H9 (cell line): Measurements from ENCODE around the gene HNRNPF. TPM values are rescaled to one million over a fixed set of nuclear protein-coding genes. Genes with fewer than 3 reads are reported as not detected.

Source experiments
- DNase-seq: peaks from one replicate; pipeline ENCODE4 v3.0.0-alpha.2; 2017
- H2AFZ ChIP-seq: one replicate; pipeline ENCODE4 v1.6.1; 2013; ENCODE audit warnings: mild to moderate bottlenecking, low read length, control low read depth, moderate library complexity
- H2AK5ac ChIP-seq: 2 replicates; pipeline ENCODE4 v1.6.1; 2013; ENCODE audit warnings: low read length, control low read depth, mixed read lengths; ENCODE audit not compliant: insufficient read length
- H2BK120ac ChIP-seq: one replicate; pipeline ENCODE4 v1.6.1; 2013; ENCODE audit warnings: low read depth, mild to moderate bottlenecking, low read length, control low read depth, inconsistent platforms; ENCODE audit not compliant: poor library complexity, severe bottlenecking
- H2BK12ac ChIP-seq: 2 replicates; pipeline ENCODE4 v1.6.1; 2013; ENCODE audit warnings: low read length, control low read depth, mixed read lengths, low read depth; ENCODE audit not compliant: insufficient read length
- H2BK15ac ChIP-seq: 2 replicates; pipeline ENCODE4 v1.6.1; 2013; ENCODE audit warnings: low read depth, low read length, control low read depth
- H2BK20ac ChIP-seq: one replicate; pipeline ENCODE4 v1.6.1; 2013; ENCODE audit warnings: low read depth, mild to moderate bottlenecking, low read length, control low read depth, inconsistent platforms; ENCODE audit not compliant: poor library complexity, severe bottlenecking
- H2BK5ac ChIP-seq: 2 replicates; pipeline ENCODE4 v1.6.1; 2013; ENCODE audit warnings: low read length, control low read depth, mixed read lengths; ENCODE audit not compliant: insufficient read length
- H3K14ac ChIP-seq: 2 replicates; pipeline ENCODE4 v1.6.1; 2013; ENCODE audit warnings: low read length, control low read depth; ENCODE audit not compliant: insufficient read depth
- H3K18ac ChIP-seq: 2 replicates; pipeline ENCODE4 v1.6.1; 2013; ENCODE audit warnings: low read depth, mild to moderate bottlenecking, mixed read lengths, low read length, control low read depth; ENCODE audit not compliant: insufficient read length
- H3K23ac ChIP-seq: 2 replicates; pipeline ENCODE4 v1.6.1; 2013; ENCODE audit warnings: low read length, control low read depth, mixed read lengths, low read depth; ENCODE audit not compliant: insufficient read length
- H3K23me2 ChIP-seq: 2 replicates; pipeline ENCODE4 v1.6.1; 2013; ENCODE audit warnings: low read depth, mild to moderate bottlenecking, mixed read lengths, low read length, control low read depth; ENCODE audit not compliant: insufficient read length, poor library complexity, severe bottlenecking
- H3K27ac ChIP-seq: 2 replicates; pipeline ENCODE4 v1.5.1; 2013; ENCODE audit warnings: low read length, control low read depth, mixed read lengths, low read depth; ENCODE audit not compliant: insufficient read length
- H3K27me3 ChIP-seq: 2 replicates; pipeline ENCODE4 v1.6.1; 2013; ENCODE audit warnings: low read length, control low read depth, inconsistent platforms; ENCODE audit not compliant: insufficient read depth
- H3K4ac ChIP-seq: 2 replicates; pipeline ENCODE4 v1.6.1; 2013; ENCODE audit warnings: low read depth, mild to moderate bottlenecking, control low read depth, inconsistent platforms, low read length, moderate library complexity
- H3K4me1 ChIP-seq: 2 replicates; pipeline ENCODE4 v1.6.1; 2013; ENCODE audit warnings: low read length, control low read depth, inconsistent platforms; ENCODE audit not compliant: insufficient read depth
- H3K4me2 ChIP-seq: 2 replicates; pipeline ENCODE4 v1.6.1; 2013; ENCODE audit warnings: low read length, control low read depth, mixed read lengths; ENCODE audit not compliant: insufficient read length, insufficient read depth
- H3K56ac ChIP-seq: 2 replicates; pipeline ENCODE4 v1.6.1; 2013; ENCODE audit warnings: low read depth, mild to moderate bottlenecking, mixed read lengths, low read length, control low read depth; ENCODE audit not compliant: insufficient read length
- H3K79me1 ChIP-seq: 2 replicates; pipeline ENCODE4 v1.6.1; 2013; ENCODE audit warnings: low read depth, mild to moderate bottlenecking, moderate library complexity, low read length, control low read depth, inconsistent platforms; ENCODE audit not compliant: insufficient read depth, poor library complexity, severe bottlenecking
- H3K79me2 ChIP-seq: 2 replicates; pipeline ENCODE4 v1.6.1; 2013; ENCODE audit warnings: low read length, control low read depth, inconsistent platforms; ENCODE audit not compliant: insufficient read depth
- H3K9ac ChIP-seq: 2 replicates; pipeline ENCODE4 v1.6.1; 2013; ENCODE audit warnings: low read length, control low read depth, mixed read lengths; ENCODE audit not compliant: insufficient read length; ENCODE audit errors: extremely low read depth
- H3K9me3 ChIP-seq: one replicate; pipeline ENCODE4 v1.6.1; 2013; ENCODE audit warnings: low read depth, low read length, inconsistent platforms; ENCODE audit not compliant: control insufficient read depth
- H3T11ph ChIP-seq: one replicate; pipeline ENCODE4 v1.6.1; 2013; ENCODE audit warnings: mild to moderate bottlenecking, low read length, control low read depth, inconsistent platforms
- H4K20me1 ChIP-seq: one replicate; pipeline ENCODE4 v1.6.1; 2013; ENCODE audit not compliant: control insufficient read depth, insufficient read length, insufficient read depth
- H4K5ac ChIP-seq: 2 replicates; pipeline ENCODE4 v1.6.1; 2013; ENCODE audit warnings: low read depth, mild to moderate bottlenecking, mixed read lengths, low read length, control low read depth; ENCODE audit not compliant: insufficient read length
- H4K8ac ChIP-seq: replicated peaks from 2 replicates; pipeline ENCODE4 v1.6.1; 2013; ENCODE audit warnings: low read length, control low read depth, mixed read lengths, low read depth; ENCODE audit not compliant: insufficient read length
- H4K91ac ChIP-seq: 2 replicates; pipeline ENCODE4 v1.6.1; 2013; ENCODE audit warnings: low read depth, mild to moderate bottlenecking, moderate library complexity, mixed read lengths, low read length, control low read depth; ENCODE audit not compliant: insufficient read length
- H3K27ac Mint-ChIP-seq, 3 experiments: 2 replicates in 2 of 3; 3 replicates in 1 of 3; pipeline ENCODE4 v1.8.0; 2020 to 2021; ENCODE audit warnings: mixed read lengths in 3 of 3, mild to moderate bottlenecking in 1 of 3, moderate library complexity in 1 of 3
- H3K27me3 Mint-ChIP-seq: 2 replicates; pipeline ENCODE4 v1.8.0; 2021; ENCODE audit warnings: low read depth, mild to moderate bottlenecking, moderate library complexity, mixed read lengths
- H3K36me3 Mint-ChIP-seq, 3 experiments: 2 replicates in 2 of 3; 3 replicates in 1 of 3; pipeline ENCODE4 v1.8.0; 2020 to 2021; ENCODE audit warnings: low read depth in 3 of 3, mixed read lengths in 3 of 3; ENCODE audit not compliant: insufficient read depth in 1 of 3
- H3K4me1 Mint-ChIP-seq, 2 experiments: 2 replicates each; pipeline ENCODE4 v1.8.0; 2020; ENCODE audit warnings: mixed read lengths in 2 of 2
- H3K4me3 Mint-ChIP-seq, 2 experiments: 2 replicates in 1 of 2; 3 replicates in 1 of 2; pipeline ENCODE4 v1.8.0; 2020 to 2021; ENCODE audit warnings: mild to moderate bottlenecking in 2 of 2, mixed read lengths in 2 of 2, moderate library complexity in 1 of 2
- H3K9me3 Mint-ChIP-seq, 2 experiments: 2 replicates in 1 of 2; 3 replicates in 1 of 2; pipeline ENCODE4 v1.8.0; 2020; ENCODE audit warnings: mild to moderate bottlenecking in 2 of 2, mixed read lengths in 2 of 2, moderate library complexity in 1 of 2
- CTCF ChIP-seq: fragments of 200-600 bp; sonication (generic); conservative IDR thresholded peaks from 3 replicates; pipeline ENCODE4 v1.8.0; 2021; ENCODE audit warnings: antibody characterized with exemption, mild to moderate bottlenecking
- WGBS: extraction: QIAGEN DNeasy Blood & Tissue Kit; methylation state at CpG from one replicate; pipeline ENCODE4 v1.1.7; 2013; ENCODE audit warnings: missing lambda C conversion rate, low lambda C conversion rate, mixed read lengths; ENCODE audit not compliant: insufficient read length; ENCODE audit errors: extremely low coverage; 5-methylcytosine and 5-hydroxymethylcytosine counted together
- total RNA-seq: library from RNA; stranded (reverse); gene quantifications from 2 replicates; pipeline ENCODE4 v1.2.1, GENCODE V29; 2021

HNRNPF gene
- total RNA-seq, 1 experiment from 2014 or later = 411 TPM

- H2BK5ac ChIP-seq = no peak overlapping the region
- H3K18ac ChIP-seq = no peak overlapping the region
- H3K23me2 ChIP-seq = no peaks in the 10 kb centered on the region
- H3K9me3 Mint-ChIP-seq = peaks cover 2 to 3% of the 10 kb centered on the region in 2 experiments; a peak in 2 of 5 replicates
- H3K4ac ChIP-seq = no peak overlapping the region
- H4K20me1 ChIP-seq = no peaks in the 10 kb centered on the region
- no peak overlapping the region for H4K8ac ChIP-seq
- H4K91ac ChIP-seq = no peak overlapping the region
- no peak overlapping the region for H3K4me2 ChIP-seq
- no peak overlapping the region for H3T11ph ChIP-seq
- no CpG with 5 or more reads among the region's 2 CpGs for WGBS
- H2BK15ac ChIP-seq = no peak overlapping the region
- no peak for DNase-seq
- H3K4me1 ChIP-seq = no peaks in the 10 kb centered on the region
- no peak overlapping the region for H2BK12ac ChIP-seq
- no peak for TF ChIP-seq CTCF
- H3K36me3 Mint-ChIP-seq = peaks cover 0 to 7% (median 5%) of the 10 kb centered on the region in 3 experiments; a peak in 3 of 7 replicates
- no peak overlapping the region for H3K9ac ChIP-seq
- no peak overlapping the region for H3K56ac ChIP-seq
- H2AFZ ChIP-seq = no peak overlapping the region
- H3K4me1 Mint-ChIP-seq = peaks cover 7 to 11% of the 10 kb centered on the region in 2 experiments
- H3K23ac ChIP-seq = no peak overlapping the region
- no peak overlapping the region for H3K4me3 Mint-ChIP-seq
- H3K27me3 ChIP-seq = no peaks in the 10 kb centered on the region
- H2BK20ac ChIP-seq = no peak overlapping the region
- H3K14ac ChIP-seq = no peak overlapping the region
- H2BK120ac ChIP-seq = no peak overlapping the region
- peaks cover 1% of the 10 kb centered on the region; the same call in 1 of the 2 replicates for H3K27me3 Mint-ChIP-seq
- H4K5ac ChIP-seq = no peak overlapping the region
- no peak overlapping the region for H3K27ac Mint-ChIP-seq
- H3K79me1 ChIP-seq = no peaks in the 10 kb centered on the region
- peaks cover 13% of the 10 kb centered on the region; the same call in 1 of the 2 replicates for H3K79me2 ChIP-seq
- no peak overlapping the region for H3K27ac ChIP-seq
- H2AK5ac ChIP-seq = no peak overlapping the region
- H3K9me3 ChIP-seq = no peaks in the 10 kb centered on the region
Measured at GRCh38 chr10:43411536-43411935, 2.5 kb upstream of the HNRNPF start.
